Mesendoderm (in vitro differentiated cells): ENCODE measurements around the gene SLC35B4.

Experiments
- DNase-seq: peaks from one replicate; pipeline ENCODE4 v3.0.0; 2013
- H2AK5ac ChIP-seq: 2 replicates; pipeline ENCODE4 v1.6.1; 2013; ENCODE audit warnings: low read length, inconsistent platforms
- H2BK120ac ChIP-seq: 2 replicates; pipeline ENCODE4 v1.6.1; 2013; ENCODE audit warnings: low read depth, mild to moderate bottlenecking, low read length, moderate library complexity, mixed read lengths
- H2BK15ac ChIP-seq: replicated peaks from 2 replicates; pipeline ENCODE4 v1.6.1; 2013; ENCODE audit warnings: low read depth, mild to moderate bottlenecking, moderate library complexity
- H2BK5ac ChIP-seq: 2 replicates; pipeline ENCODE4 v1.6.1; 2013; ENCODE audit warnings: low read length, inconsistent platforms
- H3K18ac ChIP-seq: 2 replicates; pipeline ENCODE4 v1.6.1; 2013; ENCODE audit warnings: mild to moderate bottlenecking, low read length, mixed read lengths
- H3K23ac ChIP-seq: one replicate; pipeline ENCODE4 v1.6.1; 2013; ENCODE audit warnings: low read length
- H3K27ac ChIP-seq: 2 replicates; pipeline ENCODE4 v1.5.1; 2013; ENCODE audit warnings: low read depth, mild to moderate bottlenecking, inconsistent platforms, low read length, moderate library complexity
- H3K27me3 ChIP-seq: 2 replicates; pipeline ENCODE4 v1.6.1; 2013; ENCODE audit warnings: low read length, control low read depth, mild to moderate bottlenecking, inconsistent platforms; ENCODE audit not compliant: insufficient read depth, poor library complexity
- H3K36me3 ChIP-seq: 2 replicates; pipeline ENCODE4 v1.6.1; 2013; ENCODE audit warnings: low read length, inconsistent platforms; ENCODE audit not compliant: control insufficient read depth, insufficient read depth
- H3K4ac ChIP-seq: one replicate; pipeline ENCODE4 v1.6.1; 2013; ENCODE audit warnings: low read depth, mild to moderate bottlenecking, low read length, moderate library complexity
- H3K4me1 ChIP-seq: 2 replicates; pipeline ENCODE4 v1.6.1; 2013; ENCODE audit warnings: low read depth, low read length, inconsistent platforms; ENCODE audit not compliant: control insufficient read depth
- H3K4me2 ChIP-seq: 2 replicates; pipeline ENCODE4 v1.6.1; 2013; ENCODE audit warnings: low read length
- H3K4me3 ChIP-seq: 2 replicates; pipeline ENCODE4 v1.5.1; 2013; ENCODE audit warnings: mild to moderate bottlenecking, low read length
- H3K56ac ChIP-seq: one replicate; pipeline ENCODE4 v1.6.1; 2013; ENCODE audit warnings: low read length
- H3K79me1 ChIP-seq: 2 replicates; pipeline ENCODE4 v1.6.1; 2013; ENCODE audit warnings: low read length, inconsistent platforms
- H3K79me2 ChIP-seq: 2 replicates; pipeline ENCODE4 v1.6.1; 2013; ENCODE audit warnings: mild to moderate bottlenecking, low read length; ENCODE audit not compliant: control insufficient read depth, insufficient read depth
- H3K9ac ChIP-seq: 2 replicates; pipeline ENCODE4 v1.6.1; 2013; ENCODE audit warnings: low read length, inconsistent platforms
- H4K5ac ChIP-seq: one replicate; pipeline ENCODE4 v1.6.1; 2013; ENCODE audit warnings: low read length
- H4K8ac ChIP-seq: one replicate; pipeline ENCODE4 v1.6.1; 2013; ENCODE audit warnings: low read depth, mild to moderate bottlenecking, control low read depth, low read length, moderate library complexity
- WGBS: extraction: QIAGEN DNeasy Blood & Tissue Kit; methylation state at CpG from one replicate; pipeline ENCODE4 v1.1.7; 2013; ENCODE audit warnings: low lambda C conversion rate, missing lambda C conversion rate; ENCODE audit not compliant: insufficient coverage; ENCODE audit errors: extremely low coverage; 5-methylcytosine and 5-hydroxymethylcytosine counted together

SLC35B4 gene

GRCh38 chr7:134351424-134351823, 34.7 kb upstream of the SLC35B4 start:
- no peak overlapping the region for H3K9ac ChIP-seq
- no peaks in the 10 kb centered on the region for H3K79me1 ChIP-seq
- no peak overlapping the region for H2BK5ac ChIP-seq
- H3K4me3 ChIP-seq: no peak overlapping the region
- H2AK5ac ChIP-seq: no peak overlapping the region
- no peak overlapping the region for H3K4ac ChIP-seq
- no peaks in the 10 kb centered on the region for H3K27me3 ChIP-seq
- no peak for DNase-seq
- no peak overlapping the region for H2BK15ac ChIP-seq
- H3K27ac ChIP-seq: no peak overlapping the region
- H3K56ac ChIP-seq: no peak overlapping the region
- no peak overlapping the region for H3K18ac ChIP-seq
- H2BK120ac ChIP-seq: no peak overlapping the region
- WGBS: no CpG with 5 or more reads among the region's 7 CpGs
- H3K4me1 ChIP-seq: no peaks in the 10 kb centered on the region
- H3K23ac ChIP-seq: no peak overlapping the region
- H3K36me3 ChIP-seq: no peaks in the 10 kb centered on the region
- H3K79me2 ChIP-seq: no peaks in the 10 kb centered on the region
- no peak overlapping the region for H4K5ac ChIP-seq
- H3K4me2 ChIP-seq: no peak overlapping the region
- no peak overlapping the region for H4K8ac ChIP-seq

GRCh38 chr7:134350709-134351108, 34.0 kb upstream of the SLC35B4 start:
- H3K79me2 ChIP-seq: no peaks in the 10 kb centered on the region
- no peak for DNase-seq
- no peak overlapping the region for H2BK120ac ChIP-seq
- H3K27ac ChIP-seq: no peak overlapping the region
- no peaks in the 10 kb centered on the region for H3K4me1 ChIP-seq
- no peaks in the 10 kb centered on the region for H3K36me3 ChIP-seq
- no peaks in the 10 kb centered on the region for H3K79me1 ChIP-seq
- H3K4ac ChIP-seq: no peak overlapping the region
- H3K23ac ChIP-seq: no peak overlapping the region
- H3K56ac ChIP-seq: no peak overlapping the region
- no peak overlapping the region for H4K8ac ChIP-seq
- no peak overlapping the region for H3K18ac ChIP-seq
- no peak overlapping the region for H3K4me3 ChIP-seq
- H3K4me2 ChIP-seq: no peak overlapping the region
- H2BK15ac ChIP-seq: no peak overlapping the region
- no peaks in the 10 kb centered on the region for H3K27me3 ChIP-seq
- no peak overlapping the region for H4K5ac ChIP-seq
- H2BK5ac ChIP-seq: no peak overlapping the region
- no CpG with 5 or more reads among the region's 1 CpG for WGBS
- H2AK5ac ChIP-seq: no peak overlapping the region
- H3K9ac ChIP-seq: no peak overlapping the region

GRCh38 chr7:134347567-134347966, 30.8 kb upstream of the SLC35B4 start:
- H3K18ac ChIP-seq: no peak overlapping the region
- H3K79me1 ChIP-seq: no peaks in the 10 kb centered on the region
- H4K8ac ChIP-seq: no peak overlapping the region
- no peak overlapping the region for H3K4me2 ChIP-seq
- H2BK5ac ChIP-seq: no peak overlapping the region
- H3K4me3 ChIP-seq: no peak overlapping the region
- no peak overlapping the region for H3K23ac ChIP-seq
- no peak overlapping the region for H2BK120ac ChIP-seq
- no peaks in the 10 kb centered on the region for H3K79me2 ChIP-seq
- H3K27me3 ChIP-seq: no peaks in the 10 kb centered on the region
- no peak overlapping the region for H3K56ac ChIP-seq
- no peak overlapping the region for H4K5ac ChIP-seq
- H3K27ac ChIP-seq: no peak overlapping the region
- H3K4me1 ChIP-seq: no peaks in the 10 kb centered on the region
- no peak overlapping the region for H2AK5ac ChIP-seq
- no peak overlapping the region for H3K9ac ChIP-seq
- H3K4ac ChIP-seq: no peak overlapping the region
- no peak for DNase-seq
- no CpG with 5 or more reads among the region's 5 CpGs for WGBS
- no peaks in the 10 kb centered on the region for H3K36me3 ChIP-seq
- no peak overlapping the region for H2BK15ac ChIP-seq

DNA sequence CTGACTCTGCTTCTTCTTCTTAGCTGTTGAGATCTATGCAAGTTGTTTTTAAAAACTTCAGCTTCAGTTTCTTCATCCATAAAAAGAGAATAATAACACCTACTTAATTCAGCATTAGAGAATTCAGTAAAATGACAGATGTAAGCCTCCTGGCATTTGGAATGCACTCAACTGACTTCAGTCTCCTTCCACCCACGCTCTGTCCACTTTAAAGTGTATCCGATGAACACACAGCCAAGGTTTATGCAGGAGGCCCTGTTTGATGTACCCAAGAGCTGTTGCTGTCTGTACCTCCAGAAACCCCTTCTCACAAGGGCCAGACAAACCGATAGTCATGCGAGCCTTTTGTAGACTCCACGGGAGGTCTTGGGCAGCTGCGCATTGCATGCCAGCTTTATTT, 27.1 kb upstream of the SLC35B4 start:
- Histone ChIP-seq H3K27me3 (no peaks in the 10 kb centered on the region), H3K79me2 (no peaks in the 10 kb centered on the region), H2AK5ac (no peak overlapping the region), H3K23ac (no peak overlapping the region), H3K4me3 (no peak overlapping the region), H3K4me2 (no peak overlapping the region), H3K4me1 (no peaks in the 10 kb centered on the region), H2BK120ac (no peak overlapping the region), H3K36me3 (no peaks in the 10 kb centered on the region), H3K27ac (no peak overlapping the region), H3K4ac (no peak overlapping the region), H3K56ac (no peak overlapping the region), H2BK5ac (no peak overlapping the region), H3K79me1 (no peaks in the 10 kb centered on the region), H3K9ac (no peak overlapping the region), H2BK15ac (no peak overlapping the region), H4K8ac (no peak overlapping the region), H4K5ac (no peak overlapping the region), H3K18ac (no peak overlapping the region)
- DNase-seq: no peak
- no CpG with 5 or more reads among the region's 6 CpGs for WGBS

- Histone ChIP-seq H3K4me1 (no peaks in the 10 kb centered on the region), H3K79me2 (no peaks in the 10 kb centered on the region), H3K36me3 (no peaks in the 10 kb centered on the region), H4K5ac (no peak overlapping the region), H3K4ac (no peak overlapping the region), H3K9ac (no peak overlapping the region), H3K4me2 (no peak overlapping the region), H3K27ac (no peak overlapping the region), H2AK5ac (no peak overlapping the region), H3K18ac (no peak overlapping the region), H2BK120ac (no peak overlapping the region), H4K8ac (no peak overlapping the region), H3K4me3 (no peak overlapping the region), H2BK15ac (no peak overlapping the region), H3K79me1 (no peaks in the 10 kb centered on the region), H3K27me3 (no peaks in the 10 kb centered on the region), H3K23ac (no peak overlapping the region), H2BK5ac (no peak overlapping the region), H3K56ac (no peak overlapping the region)
- DNase-seq: no peak
Measured at GRCh38 chr7:134343136-134343535, 26.4 kb upstream of the SLC35B4 start.

- Histone ChIP-seq H2BK120ac (no peak overlapping the region), H3K27ac (no peak overlapping the region), H3K23ac (no peak overlapping the region), H2BK5ac (no peak overlapping the region), H3K4me3 (no peak overlapping the region), H3K79me1 (no peaks in the 10 kb centered on the region), H3K4me1 (no peaks in the 10 kb centered on the region), H4K8ac (no peak overlapping the region), H2AK5ac (no peak overlapping the region), H3K56ac (no peak overlapping the region), H2BK15ac (no peak overlapping the region), H3K4me2 (no peak overlapping the region), H3K4ac (no peak overlapping the region), H3K27me3 (no peaks in the 10 kb centered on the region), H3K79me2 (no peaks in the 10 kb centered on the region), H4K5ac (no peak overlapping the region), H3K9ac (no peak overlapping the region), H3K36me3 (no peaks in the 10 kb centered on the region), H3K18ac (no peak overlapping the region)
- no peak for DNase-seq
- no CpG with 5 or more reads among the region's 4 CpGs for WGBS
Measured at GRCh38 chr7:134339475-134339874, 22.7 kb upstream of the SLC35B4 start.
